ENCODE measurements around the gene PLEKHG4B.

PLEKHG4B gene

GRCh38 chr5:191036-191948 is 99.3 kb downstream of the PLEKHG4B start, which contains the start of gene LRRC14B:
TSS of gene LRRC14B (plus strand) at chr5:191495. CDS start at chr5:191539, 44 bp downstream.
- TF ChIP-seq EP300 (IDR thresholded peaks at IDR 0.05; ENCODE audit: borderline replicate concordance) (no peak), ZBTB7A (IDR thresholded peaks at IDR 0.05; ENCODE audit: low read depth) (no peak)
- TF ChIP-seq, protein P1, sequence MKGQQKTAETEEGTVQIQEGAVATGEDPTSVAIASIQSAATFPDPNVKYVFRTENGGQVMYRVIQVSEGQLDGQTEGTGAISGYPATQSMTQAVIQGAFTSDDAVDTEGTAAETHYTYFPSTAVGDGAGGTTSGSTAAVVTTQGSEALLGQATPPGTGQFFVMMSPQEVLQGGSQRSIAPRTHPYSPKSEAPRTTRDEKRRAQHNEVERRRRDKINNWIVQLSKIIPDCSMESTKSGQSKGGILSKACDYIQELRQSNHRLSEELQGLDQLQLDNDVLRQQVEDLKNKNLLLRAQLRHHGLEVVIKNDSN (IDR thresholded peaks at IDR 0.05): 0 out of 2 replicates have a peak, but pooled peaks have one; percentile 20
- TF ChIP-seq, protein P2, sequence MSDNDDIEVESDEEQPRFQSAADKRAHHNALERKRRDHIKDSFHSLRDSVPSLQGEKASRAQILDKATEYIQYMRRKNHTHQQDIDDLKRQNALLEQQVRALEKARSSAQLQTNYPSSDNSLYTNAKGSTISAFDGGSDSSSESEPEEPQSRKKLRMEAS (IDR thresholded peaks at IDR 0.05): peak; percentile 38; the same call in 1 of the 2 replicates

DNA sequence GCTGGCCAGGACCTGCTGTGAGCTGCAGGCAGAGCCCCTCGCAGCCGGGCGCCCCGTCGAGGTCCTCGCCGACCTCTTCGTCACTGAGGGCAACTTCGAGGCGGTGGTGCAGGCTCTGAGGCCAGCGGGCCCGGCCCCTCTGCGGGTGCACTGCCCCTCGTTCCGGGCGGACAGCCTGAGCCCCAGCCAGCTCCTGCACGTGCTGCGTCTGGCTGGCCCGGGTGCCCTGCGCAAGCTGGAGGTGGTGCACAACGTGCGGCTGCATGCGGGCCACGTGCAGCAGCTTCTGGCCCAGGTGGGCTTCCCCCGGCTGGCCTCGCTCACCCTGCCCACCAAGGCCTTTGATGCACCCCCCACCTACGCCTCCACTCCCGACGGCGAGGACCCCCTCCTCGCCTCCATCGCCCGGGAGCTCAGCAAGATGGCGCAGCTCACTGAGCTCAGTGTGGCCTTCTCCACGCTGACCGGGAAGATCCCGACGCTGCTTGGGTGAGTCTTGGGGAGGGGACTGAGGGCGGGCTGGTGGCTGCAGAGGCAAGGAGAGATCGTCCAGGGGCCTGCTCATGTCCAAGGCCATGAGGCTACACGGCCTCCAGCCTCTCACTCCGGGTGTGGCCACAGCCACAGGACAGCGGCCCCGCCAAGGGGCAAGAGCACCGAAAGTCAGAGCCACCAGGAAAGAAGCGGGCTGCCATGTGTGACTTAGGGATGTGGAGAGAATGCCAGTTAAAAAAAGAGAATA is 100.2 kb downstream of the PLEKHG4B start:
- no peak for TF ChIP-seq EP300 (IDR thresholded peaks at IDR 0.05; ENCODE audit: borderline replicate concordance)
- no peak for TF ChIP-seq TAF1 (IDR thresholded peaks at IDR 0.05; ENCODE audit: low read depth)
- no peak for TF ChIP-seq RAD21 (IDR thresholded peaks at IDR 0.05; ENCODE audit: low read depth)
- TF ChIP-seq, protein P3, sequence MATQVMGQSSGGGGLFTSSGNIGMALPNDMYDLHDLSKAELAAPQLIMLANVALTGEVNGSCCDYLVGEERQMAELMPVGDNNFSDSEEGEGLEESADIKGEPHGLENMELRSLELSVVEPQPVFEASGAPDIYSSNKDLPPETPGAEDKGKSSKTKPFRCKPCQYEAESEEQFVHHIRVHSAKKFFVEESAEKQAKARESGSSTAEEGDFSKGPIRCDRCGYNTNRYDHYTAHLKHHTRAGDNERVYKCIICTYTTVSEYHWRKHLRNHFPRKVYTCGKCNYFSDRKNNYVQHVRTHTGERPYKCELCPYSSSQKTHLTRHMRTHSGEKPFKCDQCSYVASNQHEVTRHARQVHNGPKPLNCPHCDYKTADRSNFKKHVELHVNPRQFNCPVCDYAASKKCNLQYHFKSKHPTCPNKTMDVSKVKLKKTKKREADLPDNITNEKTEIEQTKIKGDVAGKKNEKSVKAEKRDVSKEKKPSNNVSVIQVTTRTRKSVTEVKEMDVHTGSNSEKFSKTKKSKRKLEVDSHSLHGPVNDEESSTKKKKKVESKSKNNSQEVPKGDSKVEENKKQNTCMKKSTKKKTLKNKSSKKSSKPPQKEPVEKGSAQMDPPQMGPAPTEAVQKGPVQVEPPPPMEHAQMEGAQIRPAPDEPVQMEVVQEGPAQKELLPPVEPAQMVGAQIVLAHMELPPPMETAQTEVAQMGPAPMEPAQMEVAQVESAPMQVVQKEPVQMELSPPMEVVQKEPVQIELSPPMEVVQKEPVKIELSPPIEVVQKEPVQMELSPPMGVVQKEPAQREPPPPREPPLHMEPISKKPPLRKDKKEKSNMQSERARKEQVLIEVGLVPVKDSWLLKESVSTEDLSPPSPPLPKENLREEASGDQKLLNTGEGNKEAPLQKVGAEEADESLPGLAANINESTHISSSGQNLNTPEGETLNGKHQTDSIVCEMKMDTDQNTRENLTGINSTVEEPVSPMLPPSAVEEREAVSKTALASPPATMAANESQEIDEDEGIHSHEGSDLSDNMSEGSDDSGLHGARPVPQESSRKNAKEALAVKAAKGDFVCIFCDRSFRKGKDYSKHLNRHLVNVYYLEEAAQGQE (IDR thresholded peaks at IDR 0.05; ENCODE audit: low read depth): no peak
- TF ChIP-seq TCF12 (IDR thresholded peaks at IDR 0.05; ENCODE audit: low read depth): no peak
- no peak for TF ChIP-seq YY1 (IDR thresholded peaks at IDR 0.05; ENCODE audit: low read depth)
- no peak for TF ChIP-seq CREB1 (IDR thresholded peaks at IDR 0.05; ENCODE audit: low read depth)
- TF ChIP-seq, protein P1 (IDR thresholded peaks at IDR 0.05): no peak
- no peak for TF ChIP-seq ZBTB7A (IDR thresholded peaks at IDR 0.05; ENCODE audit: low read depth)
- no peak for TF ChIP-seq NFIC (IDR thresholded peaks at IDR 0.05)
- no peak for TF ChIP-seq FOXM1 (IDR thresholded peaks at IDR 0.05; ENCODE audit: borderline replicate concordance, low read depth)
- no peak for TF ChIP-seq CEBPB (IDR thresholded peaks at IDR 0.05)

DNA sequence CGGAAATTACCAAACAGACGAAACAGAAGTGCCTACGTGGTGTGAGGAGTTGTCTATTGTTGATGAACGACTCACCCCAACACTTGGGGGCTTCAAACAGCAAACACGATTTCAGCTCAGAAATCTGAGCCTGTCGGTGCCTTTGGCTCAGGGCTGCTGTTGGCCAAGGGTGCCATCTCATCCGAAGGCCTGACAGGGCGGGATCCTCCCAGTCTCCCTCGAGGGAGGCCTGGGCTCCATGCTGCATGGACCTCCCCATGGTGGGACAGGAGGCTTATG is 100.7 kb downstream of the PLEKHG4B start:
- TF ChIP-seq CREB1 (IDR thresholded peaks at IDR 0.05; ENCODE audit: low read depth) (no peak), ZBTB7A (IDR thresholded peaks at IDR 0.05; ENCODE audit: low read depth) (no peak), YY1 (IDR thresholded peaks at IDR 0.05; ENCODE audit: low read depth) (no peak), EP300 (IDR thresholded peaks at IDR 0.05; ENCODE audit: borderline replicate concordance) (no peak), CEBPB (IDR thresholded peaks at IDR 0.05) (no peak), TCF12 (IDR thresholded peaks at IDR 0.05; ENCODE audit: low read depth) (no peak), NFIC (IDR thresholded peaks at IDR 0.05) (no peak), TEAD4 (IDR thresholded peaks at IDR 0.05) (no peak), TAF1 (IDR thresholded peaks at IDR 0.05; ENCODE audit: low read depth) (no peak), FOXM1 (IDR thresholded peaks at IDR 0.05; ENCODE audit: borderline replicate concordance, low read depth) (no peak), EGR1 (IDR thresholded peaks at IDR 0.05) (no peak), RAD21 (IDR thresholded peaks at IDR 0.05; ENCODE audit: low read depth) (no peak)
- TF ChIP-seq, protein P3 (IDR thresholded peaks at IDR 0.05; ENCODE audit: low read depth): no peak
- TF ChIP-seq, protein P2 (IDR thresholded peaks at IDR 0.05): no peak
- TF ChIP-seq, protein P1 (IDR thresholded peaks at IDR 0.05): no peak

DNA sequence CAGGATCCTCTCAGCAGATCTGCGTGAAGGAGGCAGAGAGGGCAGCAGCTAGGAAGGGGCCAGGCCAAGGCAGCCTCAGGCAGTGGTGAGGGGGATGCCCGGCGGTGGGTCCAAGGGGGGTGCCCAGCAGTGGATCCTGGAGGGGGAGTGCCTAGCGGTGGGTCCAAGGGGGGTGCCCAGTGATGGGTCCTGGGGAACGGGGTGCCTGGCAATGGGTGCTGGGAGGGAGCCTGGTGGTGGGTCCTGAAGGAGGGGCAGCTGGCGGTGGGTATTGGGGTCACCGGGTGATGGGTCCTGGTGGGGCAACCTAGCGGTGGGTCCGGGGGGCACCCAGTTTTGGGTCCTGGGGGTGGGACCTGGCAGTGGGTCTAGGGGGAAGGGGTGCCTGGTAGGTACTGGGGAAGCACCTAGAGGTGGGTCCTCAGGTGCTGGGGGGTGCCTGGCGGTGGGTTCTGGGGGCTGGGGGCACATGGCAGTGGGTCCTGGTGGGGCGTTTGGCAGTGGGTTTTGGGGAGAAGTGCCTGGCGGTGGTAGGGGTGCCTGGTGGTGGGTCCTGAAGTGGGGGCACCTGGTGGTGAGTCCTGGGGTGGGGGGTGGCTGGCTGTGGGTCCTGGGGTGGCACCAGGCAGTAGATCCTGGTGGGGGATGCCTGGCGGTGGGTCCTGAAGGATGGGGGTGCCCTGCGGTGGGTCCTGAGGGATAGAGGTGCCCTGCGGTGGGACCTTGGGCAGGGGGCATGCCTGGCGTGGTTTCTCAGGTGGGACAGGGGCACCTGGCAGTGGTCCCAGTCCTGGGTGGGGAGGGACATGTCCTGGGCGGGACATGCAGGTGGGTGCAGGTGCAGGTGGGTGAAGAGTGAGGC is 101.2 kb downstream of the PLEKHG4B start:
- no peak for TF ChIP-seq TCF12 (IDR thresholded peaks at IDR 0.05; ENCODE audit: low read depth)
- TF ChIP-seq, protein P2 (IDR thresholded peaks at IDR 0.05): no peak
- TF ChIP-seq, protein P1 (IDR thresholded peaks at IDR 0.05): no peak
- no peak for TF ChIP-seq RAD21 (IDR thresholded peaks at IDR 0.05; ENCODE audit: low read depth)
- no peak for TF ChIP-seq CREB1 (IDR thresholded peaks at IDR 0.05; ENCODE audit: low read depth)
- no peak for TF ChIP-seq FOXM1 (IDR thresholded peaks at IDR 0.05; ENCODE audit: borderline replicate concordance, low read depth)
- TF ChIP-seq, protein P3 (IDR thresholded peaks at IDR 0.05; ENCODE audit: low read depth): no peak
- no peak for TF ChIP-seq EP300 (IDR thresholded peaks at IDR 0.05; ENCODE audit: borderline replicate concordance)
- no peak for TF ChIP-seq TAF1 (IDR thresholded peaks at IDR 0.05; ENCODE audit: low read depth)
- TF ChIP-seq ZBTB7A (IDR thresholded peaks at IDR 0.05; ENCODE audit: low read depth): no peak
- no peak for TF ChIP-seq TEAD4 (IDR thresholded peaks at IDR 0.05)
- no peak for TF ChIP-seq CEBPB (IDR thresholded peaks at IDR 0.05)
- no peak for TF ChIP-seq EGR1 (IDR thresholded peaks at IDR 0.05)
- TF ChIP-seq NFIC (IDR thresholded peaks at IDR 0.05): no peak
- TF ChIP-seq YY1 (IDR thresholded peaks at IDR 0.05; ENCODE audit: low read depth): no peak

All from Ishikawa (cell line).